ENCODE measurements around the gene SNED1.

DNA sequence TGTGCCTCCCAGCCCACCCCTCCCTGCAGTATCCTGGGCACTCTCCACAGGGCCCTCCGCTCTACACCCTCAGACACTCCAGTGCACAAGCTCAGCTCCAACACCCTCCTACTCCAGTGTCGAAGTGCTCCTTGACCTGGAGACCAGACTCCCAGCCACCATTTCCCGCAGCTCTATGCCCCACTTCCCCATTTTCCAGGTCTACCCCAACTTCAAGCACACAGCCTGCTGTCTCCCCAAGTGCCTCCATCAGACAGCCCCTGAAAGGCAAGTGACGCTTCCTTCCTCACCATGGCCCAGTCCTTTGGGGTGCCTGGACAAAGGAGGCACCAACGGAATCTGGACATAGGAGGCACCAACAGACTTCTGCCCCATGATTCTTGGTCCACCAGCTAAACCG, 143.6 kb downstream of the SNED1 start:
- TF ChIP-seq, protein P1, sequence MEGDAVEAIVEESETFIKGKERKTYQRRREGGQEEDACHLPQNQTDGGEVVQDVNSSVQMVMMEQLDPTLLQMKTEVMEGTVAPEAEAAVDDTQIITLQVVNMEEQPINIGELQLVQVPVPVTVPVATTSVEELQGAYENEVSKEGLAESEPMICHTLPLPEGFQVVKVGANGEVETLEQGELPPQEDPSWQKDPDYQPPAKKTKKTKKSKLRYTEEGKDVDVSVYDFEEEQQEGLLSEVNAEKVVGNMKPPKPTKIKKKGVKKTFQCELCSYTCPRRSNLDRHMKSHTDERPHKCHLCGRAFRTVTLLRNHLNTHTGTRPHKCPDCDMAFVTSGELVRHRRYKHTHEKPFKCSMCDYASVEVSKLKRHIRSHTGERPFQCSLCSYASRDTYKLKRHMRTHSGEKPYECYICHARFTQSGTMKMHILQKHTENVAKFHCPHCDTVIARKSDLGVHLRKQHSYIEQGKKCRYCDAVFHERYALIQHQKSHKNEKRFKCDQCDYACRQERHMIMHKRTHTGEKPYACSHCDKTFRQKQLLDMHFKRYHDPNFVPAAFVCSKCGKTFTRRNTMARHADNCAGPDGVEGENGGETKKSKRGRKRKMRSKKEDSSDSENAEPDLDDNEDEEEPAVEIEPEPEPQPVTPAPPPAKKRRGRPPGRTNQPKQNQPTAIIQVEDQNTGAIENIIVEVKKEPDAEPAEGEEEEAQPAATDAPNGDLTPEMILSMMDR (conservative IDR thresholded peaks at IDR 0.05; ENCODE audit: low read length): no peak
- no peak for TF ChIP-seq EZH2phosphoT487 (IDR thresholded peaks at IDR 0.05; ENCODE audit: borderline replicate concordance, low read depth, low read length)

All from OCI-LY7 (cell line).